ENCODE data around the gene TCEANC. TPM values are rescaled to one million over a fixed set of nuclear protein-coding genes. Genes with fewer than 3 reads are reported as not detected.

TCEANC gene
- polyA plus RNA-seq, 2 of the 4 experiments (the other 2 are of a cell fraction) = 0.81 to 2.7 TPM

DNA sequence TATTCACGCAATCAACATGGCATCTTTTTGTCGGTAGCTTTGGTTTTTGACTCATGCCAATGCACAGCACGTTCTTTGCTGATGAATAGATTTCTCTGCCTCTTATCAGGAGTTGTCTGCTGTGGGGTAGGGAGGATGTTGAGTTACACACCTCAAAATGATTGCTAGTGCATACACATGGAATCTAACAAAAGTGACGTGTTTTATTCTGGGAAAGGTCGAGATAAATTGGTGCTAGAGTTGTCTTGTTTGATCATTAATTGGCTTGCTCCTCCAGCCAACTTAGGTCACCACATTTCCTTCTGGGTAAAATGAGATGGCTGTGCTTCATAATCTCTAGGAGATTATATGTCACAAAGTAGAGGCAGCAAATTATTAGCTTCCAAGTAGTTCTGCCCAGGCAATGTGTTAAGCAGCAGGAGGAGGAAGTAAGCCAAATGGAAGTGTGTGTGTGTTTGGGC lies 39.9 kb downstream of the TCEANC start:
- Histone ChIP-seq H3K4me2 (peak overlapping the region; percentile 95), H3K4me3 (no peak overlapping the region), H3K9me3 (no peaks in the 10 kb centered on the region), H3K27ac (peak overlapping the region in 1 of 2 experiments; percentile 30; a peak in 1 of 6 replicates), H3K4me1 (peaks cover 41% of the 10 kb centered on the region)
- TF ChIP-seq EHMT2 (IDR thresholded peaks at IDR 0.05; ENCODE audit: low read depth) (no peak), POLR2A (IDR thresholded peaks at IDR 0.05; ENCODE audit: low read length) (no peak), GATA3 (IDR thresholded peaks at IDR 0.05; ENCODE audit: borderline replicate concordance) (no peak), ZFP36 (IDR thresholded peaks at IDR 0.05; ENCODE audit: borderline replicate concordance, partially characterized antibody) (no peak), NR3C1 (IDR thresholded peaks at IDR 0.05) (no peak), SREBF2 (IDR thresholded peaks at IDR 0.05) (no peak), PHF8 (IDR thresholded peaks at IDR 0.05; ENCODE audit: borderline replicate concordance, low read depth) (no peak), HOXA7 (CRISPR knock-in tag; IDR thresholded peaks at IDR 0.05) (no peak), NPAS2 (CRISPR knock-in tag; IDR thresholded peaks at IDR 0.05; ENCODE audit: borderline replicate concordance) (no peak), MAZ (IDR thresholded peaks at IDR 0.05; ENCODE audit: borderline replicate concordance, low read depth, low read length) (no peak)
- TF ChIP-seq, protein P1, sequence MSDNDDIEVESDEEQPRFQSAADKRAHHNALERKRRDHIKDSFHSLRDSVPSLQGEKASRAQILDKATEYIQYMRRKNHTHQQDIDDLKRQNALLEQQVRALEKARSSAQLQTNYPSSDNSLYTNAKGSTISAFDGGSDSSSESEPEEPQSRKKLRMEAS (IDR thresholded peaks at IDR 0.05) = no peak
- TF ChIP-seq, protein P2, sequence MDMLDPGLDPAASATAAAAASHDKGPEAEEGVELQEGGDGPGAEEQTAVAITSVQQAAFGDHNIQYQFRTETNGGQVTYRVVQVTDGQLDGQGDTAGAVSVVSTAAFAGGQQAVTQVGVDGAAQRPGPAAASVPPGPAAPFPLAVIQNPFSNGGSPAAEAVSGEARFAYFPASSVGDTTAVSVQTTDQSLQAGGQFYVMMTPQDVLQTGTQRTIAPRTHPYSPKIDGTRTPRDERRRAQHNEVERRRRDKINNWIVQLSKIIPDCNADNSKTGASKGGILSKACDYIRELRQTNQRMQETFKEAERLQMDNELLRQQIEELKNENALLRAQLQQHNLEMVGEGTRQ (IDR thresholded peaks at IDR 0.05) = no peak
- TF ChIP-seq, protein P3, sequence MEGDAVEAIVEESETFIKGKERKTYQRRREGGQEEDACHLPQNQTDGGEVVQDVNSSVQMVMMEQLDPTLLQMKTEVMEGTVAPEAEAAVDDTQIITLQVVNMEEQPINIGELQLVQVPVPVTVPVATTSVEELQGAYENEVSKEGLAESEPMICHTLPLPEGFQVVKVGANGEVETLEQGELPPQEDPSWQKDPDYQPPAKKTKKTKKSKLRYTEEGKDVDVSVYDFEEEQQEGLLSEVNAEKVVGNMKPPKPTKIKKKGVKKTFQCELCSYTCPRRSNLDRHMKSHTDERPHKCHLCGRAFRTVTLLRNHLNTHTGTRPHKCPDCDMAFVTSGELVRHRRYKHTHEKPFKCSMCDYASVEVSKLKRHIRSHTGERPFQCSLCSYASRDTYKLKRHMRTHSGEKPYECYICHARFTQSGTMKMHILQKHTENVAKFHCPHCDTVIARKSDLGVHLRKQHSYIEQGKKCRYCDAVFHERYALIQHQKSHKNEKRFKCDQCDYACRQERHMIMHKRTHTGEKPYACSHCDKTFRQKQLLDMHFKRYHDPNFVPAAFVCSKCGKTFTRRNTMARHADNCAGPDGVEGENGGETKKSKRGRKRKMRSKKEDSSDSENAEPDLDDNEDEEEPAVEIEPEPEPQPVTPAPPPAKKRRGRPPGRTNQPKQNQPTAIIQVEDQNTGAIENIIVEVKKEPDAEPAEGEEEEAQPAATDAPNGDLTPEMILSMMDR (IDR thresholded peaks at IDR 0.05) = no peak
- DNase-seq (ENCODE audit: low read depth in 1 of 2, low spot score in 1 of 2) (no peak), FAIRE-seq (no peak), ATAC-seq (no peak)
- ChIA-PET CTCF (interaction anchor here (0.6 to 1.0 kb wide), 2 partner anchors 42 to 509 kb away, joined by 3 to 5 read pairs; partner anchors contain the start of genes OFD1 and TRAPPC2), POLR2A (interaction anchor here (1.2 kb wide), 1 partner anchor 42 kb away, joined by 3 read pairs; the partner anchor contains the start of genes OFD1 and TRAPPC2)
- 80% methylated on average over 5 of the region's 5 CpGs for WGBS (ENCODE audit: missing lambda C conversion rate)

DNA sequence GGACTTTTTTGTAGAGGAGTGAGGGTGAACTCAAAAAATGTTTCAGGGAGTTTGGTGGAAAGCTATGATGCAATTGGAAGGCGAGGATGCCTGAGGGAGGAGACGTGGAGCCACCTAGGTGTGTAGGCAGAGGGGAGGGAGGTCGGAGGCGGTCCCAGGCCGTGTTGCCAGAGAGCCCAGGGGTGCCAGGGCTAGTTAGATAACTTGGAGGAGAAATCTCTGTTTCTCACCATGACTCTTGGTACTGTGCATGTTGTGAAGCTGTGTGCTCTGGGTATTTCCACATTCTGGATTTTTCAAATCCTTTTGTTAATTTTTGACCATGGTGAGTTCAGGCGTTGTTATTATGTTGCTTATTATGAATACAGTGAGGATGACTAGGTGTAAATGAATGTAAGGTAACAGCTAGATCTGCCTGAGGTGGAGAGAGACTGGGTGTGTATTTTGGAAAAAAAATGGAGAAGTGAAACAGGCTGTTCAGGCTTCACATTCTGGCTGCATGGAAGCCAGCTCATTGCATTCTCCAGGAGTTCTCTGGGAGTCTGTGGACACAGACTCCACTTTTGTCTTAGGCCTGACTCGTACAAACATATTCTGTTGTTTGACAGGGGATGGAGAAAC lies 40.5 kb downstream of the TCEANC start:
- peak overlapping the region; percentile 95 for H3K4me2 ChIP-seq
- no peak for DNase-seq (ENCODE audit: low read depth in 1 of 2, low spot score in 1 of 2)
- ChIA-PET CTCF (interaction anchor here (1.0 kb wide), 1 partner anchor 41 kb away, joined by 3 read pairs; the partner anchor contains the start of genes OFD1 and TRAPPC2), POLR2A (no interaction called here)
- no peaks in the 10 kb centered on the region for H3K9me3 ChIP-seq
- WGBS (ENCODE audit: missing lambda C conversion rate) = 38% methylated on average over 7 of the region's 7 CpGs
- peak overlapping the region in 1 of 2 experiments; percentile 30; a peak in 2 of 6 replicates for H3K27ac ChIP-seq
- H3K4me3 ChIP-seq = no peak overlapping the region
- peak; percentile 49 for FAIRE-seq
- TF ChIP-seq NFE2L2 (conservative IDR thresholded peaks at IDR 0.05; ENCODE audit: low read length) = no peak
- TF ChIP-seq TFCP2L1 (CRISPR knock-in tag; IDR thresholded peaks at IDR 0.05) = no peak
- TF ChIP-seq, protein P4, sequence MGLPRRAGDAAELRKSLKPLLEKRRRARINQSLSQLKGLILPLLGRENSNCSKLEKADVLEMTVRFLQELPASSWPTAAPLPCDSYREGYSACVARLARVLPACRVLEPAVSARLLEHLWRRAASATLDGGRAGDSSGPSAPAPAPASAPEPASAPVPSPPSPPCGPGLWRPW (IDR thresholded peaks at IDR 0.05) = no peak
- TF ChIP-seq, protein P5, sequence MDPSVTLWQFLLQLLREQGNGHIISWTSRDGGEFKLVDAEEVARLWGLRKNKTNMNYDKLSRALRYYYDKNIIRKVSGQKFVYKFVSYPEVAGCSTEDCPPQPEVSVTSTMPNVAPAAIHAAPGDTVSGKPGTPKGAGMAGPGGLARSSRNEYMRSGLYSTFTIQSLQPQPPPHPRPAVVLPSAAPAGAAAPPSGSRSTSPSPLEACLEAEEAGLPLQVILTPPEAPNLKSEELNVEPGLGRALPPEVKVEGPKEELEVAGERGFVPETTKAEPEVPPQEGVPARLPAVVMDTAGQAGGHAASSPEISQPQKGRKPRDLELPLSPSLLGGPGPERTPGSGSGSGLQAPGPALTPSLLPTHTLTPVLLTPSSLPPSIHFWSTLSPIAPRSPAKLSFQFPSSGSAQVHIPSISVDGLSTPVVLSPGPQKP (IDR thresholded peaks at IDR 0.05; ENCODE audit: low read depth, low read length) = no peak
- TF ChIP-seq JUNB (IDR thresholded peaks at IDR 0.05) = no peak
- peaks cover 44% of the 10 kb centered on the region for H3K4me1 ChIP-seq
- ATAC-seq = no peak

DNA sequence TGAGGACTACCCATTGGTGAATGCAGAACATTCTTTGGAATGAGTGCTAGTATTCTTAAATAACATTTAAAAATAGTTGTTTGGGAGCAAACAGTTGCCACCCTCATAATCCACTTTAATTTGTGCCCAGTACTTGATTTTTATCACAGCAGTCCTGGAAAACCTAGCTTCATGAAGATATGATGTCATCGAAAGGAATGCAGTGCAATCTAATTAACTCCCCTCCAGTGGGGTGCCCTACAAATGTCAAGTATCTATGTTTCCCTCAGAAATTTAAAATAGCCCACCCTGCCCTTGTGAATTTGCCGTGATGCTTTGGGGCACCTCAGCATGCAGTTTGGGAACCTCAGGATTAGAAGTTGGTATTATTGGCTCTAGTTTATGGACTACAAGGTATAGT lies 41.4 kb downstream of the TCEANC start:
- no peak overlapping the region for H3K27ac ChIP-seq
- 93% methylated on average over 2 of the region's 2 CpGs for WGBS (ENCODE audit: missing lambda C conversion rate)
- DNase-seq (ENCODE audit: low read depth in 1 of 2, low spot score in 1 of 2) = no peak
- TF ChIP-seq RARB (CRISPR knock-in tag; IDR thresholded peaks at IDR 0.05) (no peak), JUN (IDR thresholded peaks at IDR 0.05) (no peak), SREBF2 (IDR thresholded peaks at IDR 0.05) (no peak), TP53 (CRISPR knock-in tag; IDR thresholded peaks at IDR 0.05) (no peak), CBX8 (IDR thresholded peaks at IDR 0.05) (no peak), TFCP2L1 (CRISPR knock-in tag; IDR thresholded peaks at IDR 0.05) (no peak), KDM5A (IDR thresholded peaks at IDR 0.05) (no peak)
- TF ChIP-seq, protein P6, sequence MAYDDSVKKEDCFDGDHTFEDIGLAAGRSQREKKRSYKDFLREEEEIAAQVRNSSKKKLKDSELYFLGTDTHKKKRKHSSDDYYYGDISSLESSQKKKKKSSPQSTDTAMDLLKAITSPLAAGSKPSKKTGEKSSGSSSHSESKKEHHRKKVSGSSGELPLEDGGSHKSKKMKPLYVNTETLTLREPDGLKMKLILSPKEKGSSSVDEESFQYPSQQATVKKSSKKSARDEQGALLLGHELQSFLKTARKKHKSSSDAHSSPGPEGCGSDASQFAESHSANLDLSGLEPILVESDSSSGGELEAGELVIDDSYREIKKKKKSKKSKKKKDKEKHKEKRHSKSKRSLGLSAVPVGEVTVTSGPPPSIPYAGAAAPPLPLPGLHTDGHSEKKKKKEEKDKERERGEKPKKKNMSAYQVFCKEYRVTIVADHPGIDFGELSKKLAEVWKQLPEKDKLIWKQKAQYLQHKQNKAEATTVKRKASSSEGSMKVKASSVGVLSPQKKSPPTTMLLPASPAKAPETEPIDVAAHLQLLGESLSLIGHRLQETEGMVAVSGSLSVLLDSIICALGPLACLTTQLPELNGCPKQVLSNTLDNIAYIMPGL (CRISPR knock-in tag; IDR thresholded peaks at IDR 0.05; ENCODE audit: borderline replicate concordance) = no peak
- TF ChIP-seq, protein P7, sequence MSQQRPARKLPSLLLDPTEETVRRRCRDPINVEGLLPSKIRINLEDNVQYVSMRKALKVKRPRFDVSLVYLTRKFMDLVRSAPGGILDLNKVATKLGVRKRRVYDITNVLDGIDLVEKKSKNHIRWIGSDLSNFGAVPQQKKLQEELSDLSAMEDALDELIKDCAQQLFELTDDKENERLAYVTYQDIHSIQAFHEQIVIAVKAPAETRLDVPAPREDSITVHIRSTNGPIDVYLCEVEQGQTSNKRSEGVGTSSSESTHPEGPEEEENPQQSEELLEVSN (IDR thresholded peaks at IDR 0.05; ENCODE audit: borderline replicate concordance, low read depth) = no peak

More for the DNA sequence above, 41.4 kb downstream of the TCEANC start:
- Histone ChIP-seq H3K4me3 (no peak overlapping the region), H3K9me3 (no peaks in the 10 kb centered on the region), H3K4me2 (peak overlapping the region; percentile 95; the same call in 1 of the 3 replicates), H3K4me1 (peaks cover 47% of the 10 kb centered on the region)
- ChIA-PET POLR2A (no interaction called here), CTCF (interaction anchor here (1.0 kb wide), 1 partner anchor 49 kb away, joined by 4 read pairs; no protein-coding TSS in a partner anchor)
- ATAC-seq (no peak), FAIRE-seq (no peak)

All from A549 (cell line).